Naive thymus-derived CD8-positive, alpha-beta T cell (primary cell): ENCODE measurements around the gene LHX3. TPM values are rescaled to one million over a fixed set of nuclear protein-coding genes. Genes with fewer than 3 reads are reported as not detected.
"Not testable (repeated sequence)": the region's sequence is repeated elsewhere in the genome, so short reads cannot be mapped to it uniquely, and the experiment has no call there.

Experiments used
- ATAC-seq, 2 donors: fragments of 150-1000 bp; cut with Tn5 transposase in 1 of 2; sonication (Bioruptor Pico), chemical (Tn5 transposase) in 1 of 2; 1 replicate in 1 of 2; 2 replicates in 1 of 2; pipeline ENCODE4 v1.10.0; 2021; ENCODE audit warnings: mild to moderate bottlenecking in 2 of 2, moderate library complexity in 2 of 2
- POLR2A ChIA-PET: fragments of 350-600 bp; sonication (Branson Sonifier 250); formaldehyde crosslinking; loops from one replicate; lab custom pipeline; 2021; ENCODE audit warnings: antibody characterized with exemption; lab: Charles Lee
- DNase-seq, 10 donors: peaks; one replicate each; pipeline versions ENCODE4 v3.0.0 to v3.0.0-alpha.2; 2020 to 2022
- H3K27ac Mint-ChIP-seq, 10 donors: one replicate each; pipeline ENCODE4 v1.8.0; 2020 to 2022; ENCODE audit warnings: mild to moderate bottlenecking in 10 of 10, mixed read lengths in 10 of 10, moderate library complexity in 4 of 10, inconsistent platforms in 1 of 10
- H3K27me3 Mint-ChIP-seq, 5 donors: one replicate each; pipeline ENCODE4 v1.8.0; 2021 to 2022; ENCODE audit warnings: mixed read lengths in 5 of 5
- H3K36me3 Mint-ChIP-seq, 3 donors: one replicate each; pipeline ENCODE4 v1.8.0; 2020 to 2022; ENCODE audit warnings: mixed read lengths in 3 of 3, mild to moderate bottlenecking in 2 of 3, inconsistent platforms in 1 of 3
- H3K4me1 Mint-ChIP-seq, 4 donors: one replicate each; pipeline ENCODE4 v1.8.0; 2021 to 2022; ENCODE audit warnings: mixed read lengths in 4 of 4
- H3K4me3 Mint-ChIP-seq, 10 donors: one replicate each; pipeline ENCODE4 v1.8.0; 2020 to 2022; ENCODE audit warnings: mild to moderate bottlenecking in 10 of 10, mixed read lengths in 10 of 10, moderate library complexity in 6 of 10, inconsistent platforms in 1 of 10
- H3K9me3 Mint-ChIP-seq, 9 donors: one replicate each; pipeline ENCODE4 v1.8.0; 2020 to 2022; ENCODE audit warnings: mixed read lengths in 9 of 9, mild to moderate bottlenecking in 3 of 9, inconsistent platforms in 1 of 9, moderate library complexity in 1 of 9
- polyA plus RNA-seq, 3 donors: library from polyadenylated mRNA; unstranded; fragments of 300-500 nt; fragmentation: Illumina TruSeq; gene quantifications; one replicate each; pipeline ENCODE4 v1.2.3, GENCODE V29; 2021
- total RNA-seq, 8 experiments: library from RNA in 2 of 8; stranded (reverse) in 2 of 8; gene quantifications; one replicate each; pipeline ENCODE4 v1.2.3 and lab custom pipeline; 2021 to 2026

Gene LHX3
- total and polyA plus RNA-seq, 5 experiments from 2014 or later, result not detected

DNA sequence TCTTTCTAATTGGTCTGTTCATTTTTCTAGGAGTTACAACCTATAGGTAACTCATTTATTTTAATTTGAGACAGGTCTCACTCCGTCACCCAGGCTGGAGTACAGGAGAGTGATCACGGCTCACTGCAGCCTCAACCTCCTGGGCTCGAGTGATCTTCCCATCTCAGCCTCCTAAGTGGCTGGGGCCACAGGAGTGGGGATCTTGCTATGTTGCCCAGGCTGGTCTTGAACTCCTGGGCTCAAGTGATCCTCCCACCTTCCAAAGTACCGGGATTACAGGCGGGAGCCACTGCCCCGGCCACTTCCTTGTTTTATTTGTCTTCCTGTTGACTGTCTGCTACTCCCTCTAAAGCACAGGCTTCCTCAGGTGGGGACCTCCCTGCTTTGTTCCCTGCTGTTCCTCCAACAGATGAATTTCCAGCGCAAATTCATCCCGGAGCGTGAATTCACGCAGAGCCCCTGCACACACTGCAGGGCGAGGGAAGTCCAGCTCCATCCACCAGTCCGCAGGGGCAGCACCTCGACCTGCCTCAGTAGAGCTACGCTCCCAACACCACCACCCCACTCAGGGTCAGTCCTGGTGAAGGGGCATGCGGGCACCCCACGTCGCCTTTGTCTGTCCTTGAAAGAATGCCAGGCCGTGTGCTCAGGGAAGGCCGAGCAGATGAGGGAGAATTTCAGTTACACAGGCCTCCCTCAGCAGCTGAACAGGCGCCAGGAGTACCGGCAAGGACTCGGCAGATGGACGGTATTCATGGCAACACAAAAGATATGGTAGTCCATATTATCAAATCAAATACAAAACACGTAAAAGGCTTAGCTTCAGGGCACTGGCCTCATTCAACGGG lies 34.4 kb upstream of the LHX3 start:
- POLR2A ChIA-PET, result no interaction called here
- Mint-ChIP-seq H3K27ac (peak overlapping the region in 3 of 10 donors; percentile 27 to 70 (median 41)), H3K4me3 (peak overlapping the region in 1 of 10 donors; percentile 15), H3K4me1 (peaks cover 27 to 72% (median 55%) of the 10 kb centered on the region in 4 donors), H3K36me3 (peaks cover 0 to 17% (median 3%) of the 10 kb centered on the region in 3 donors), H3K9me3 (no peaks in the 10 kb centered on the region), H3K27me3 (no peaks in the 10 kb centered on the region)
- DNase-seq (no peak), ATAC-seq (no peak)

DNA sequence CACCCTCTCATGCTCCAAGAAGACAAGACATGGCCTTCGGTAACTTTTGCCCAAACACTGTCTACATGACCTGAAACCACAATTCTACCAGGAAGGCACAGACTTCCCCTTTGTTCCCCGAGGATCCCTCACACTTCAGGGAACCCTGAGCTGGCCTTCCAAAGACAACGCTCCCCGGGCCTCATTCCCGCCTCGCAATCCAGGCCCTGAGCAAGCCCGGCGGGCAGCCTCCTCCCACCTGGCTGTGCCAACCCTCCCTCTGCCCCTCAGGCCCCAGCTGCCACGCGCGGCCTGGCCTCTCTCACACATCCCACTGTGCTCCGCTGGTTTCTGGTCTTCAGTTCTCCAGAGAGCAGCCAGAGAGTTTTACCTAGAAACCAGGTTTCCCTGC lies 33.4 kb upstream of the LHX3 start:
- peak overlapping the region in 1 of 10 donors; percentile 32 for H3K4me3 Mint-ChIP-seq

DNA sequence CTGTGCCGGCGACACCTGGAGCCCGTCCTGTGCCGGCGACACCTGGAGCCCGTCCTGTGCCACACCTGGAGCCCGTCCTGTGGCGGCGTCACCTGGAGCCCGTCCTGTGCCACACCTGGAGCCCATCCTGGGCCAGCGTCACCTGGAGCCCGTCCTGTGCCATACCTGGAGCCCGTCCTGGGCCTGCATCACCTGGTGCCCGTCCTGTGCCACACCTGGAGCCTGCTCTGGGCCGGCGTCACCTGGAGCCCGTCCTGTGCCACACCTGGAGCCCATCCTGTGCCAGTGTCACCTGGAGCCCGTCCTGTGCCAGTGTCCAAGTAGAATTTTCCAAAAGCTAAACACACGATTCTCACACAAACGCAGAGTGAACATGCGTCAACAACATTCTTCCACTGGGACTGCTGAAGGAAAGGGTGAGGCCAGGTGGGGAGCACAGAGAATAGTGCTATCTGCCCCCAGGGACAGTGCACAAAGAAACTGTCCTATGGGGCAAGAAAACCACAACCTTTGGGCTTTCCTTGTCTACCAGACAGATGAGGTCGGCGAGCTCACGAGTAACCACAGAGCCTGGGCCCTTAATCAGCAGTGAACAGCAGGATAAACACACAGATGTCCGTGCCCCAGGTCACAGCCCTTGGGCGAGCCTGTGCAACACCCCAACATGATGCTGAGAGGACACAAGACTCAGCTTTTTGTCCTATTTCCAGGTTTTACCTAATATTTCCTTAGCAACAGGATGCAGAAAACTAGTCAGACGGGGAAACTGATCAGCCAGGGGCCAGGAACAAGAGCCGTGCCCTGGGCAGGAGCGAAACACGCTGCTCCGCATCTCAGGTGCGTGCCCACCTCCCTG lies 32.8 kb upstream of the LHX3 start:
- H3K9me3 Mint-ChIP-seq, result no peaks in the 10 kb centered on the region
- ATAC-seq (no peak), DNase-seq (no peak)
- POLR2A ChIA-PET, result no interaction called here
- H3K27me3 Mint-ChIP-seq, result no peaks in the 10 kb centered on the region
- peak overlapping the region in 1 of 10 donors; percentile 32 for H3K4me3 Mint-ChIP-seq
- H3K4me1 Mint-ChIP-seq, result peaks cover 21 to 70% (median 53%) of the 10 kb centered on the region in 4 donors
- peaks cover 0 to 17% (median 3%) of the 10 kb centered on the region in 3 donors for H3K36me3 Mint-ChIP-seq
- peak overlapping the region in 1 of 10 donors; percentile 38 for H3K27ac Mint-ChIP-seq

More for the DNA sequence above, 33.4 kb upstream of the LHX3 start:
- POLR2A ChIA-PET, result no interaction called here
- Mint-ChIP-seq H3K27me3 (no peaks in the 10 kb centered on the region), H3K36me3 (peaks cover 0 to 17% (median 3%) of the 10 kb centered on the region in 3 donors), H3K27ac (no peak overlapping the region), H3K4me1 (peaks cover 23 to 72% (median 54%) of the 10 kb centered on the region in 4 donors), H3K9me3 (no peaks in the 10 kb centered on the region)
- ATAC-seq (no peak), DNase-seq (no peak)

DNA sequence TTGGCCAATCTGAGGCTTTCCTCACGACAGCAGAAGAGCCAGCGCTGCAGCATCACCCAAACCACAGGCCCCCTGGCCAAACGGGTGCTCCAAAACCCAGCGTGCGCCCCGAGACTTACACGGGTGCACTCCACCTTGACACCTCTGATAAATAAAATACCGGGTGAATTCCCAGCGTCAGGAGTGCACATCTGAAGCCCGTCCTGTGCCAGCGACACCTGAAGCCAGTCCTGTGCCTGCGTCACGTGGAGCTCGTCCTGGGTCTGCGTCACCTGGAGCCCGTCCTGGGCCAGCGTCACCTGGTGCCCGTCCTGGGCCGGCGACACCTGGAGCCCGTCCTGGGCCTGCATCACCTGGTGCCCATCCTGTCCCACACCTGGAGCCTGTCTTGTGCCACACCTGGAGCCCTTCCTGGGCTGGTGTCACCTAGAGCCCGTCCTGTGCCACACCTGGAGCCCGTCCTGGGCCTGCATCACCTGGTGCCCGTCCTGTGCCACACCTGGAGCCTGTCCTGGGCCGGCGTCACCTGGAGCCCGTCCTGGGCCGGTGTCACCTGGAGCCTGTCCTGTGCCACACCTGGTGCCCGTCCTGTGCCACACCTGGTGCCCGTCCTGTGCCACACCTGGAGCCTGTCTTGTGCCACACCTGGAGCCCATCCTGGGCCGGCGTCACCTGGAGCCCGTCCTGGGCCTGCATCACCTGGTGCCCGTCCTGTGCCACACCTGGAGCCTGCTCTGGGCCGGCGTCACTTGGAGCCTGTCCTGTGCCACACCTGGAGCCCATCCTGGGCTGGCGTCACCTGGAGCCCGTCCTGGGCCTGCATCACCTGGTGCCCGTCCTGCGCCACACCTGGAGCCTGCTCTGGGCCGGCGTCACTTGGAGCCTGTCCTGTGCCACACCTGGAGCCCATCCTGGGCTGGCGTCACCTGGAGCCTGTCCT lies 31.8 kb upstream of the LHX3 start:
- H3K27ac Mint-ChIP-seq, result peak overlapping the region in 1 of 10 donors; percentile 45
- H3K27me3 Mint-ChIP-seq, H3K4me3 Mint-ChIP-seq, POLR2A ChIA-PET, H3K9me3 Mint-ChIP-seq, ATAC-seq, DNase-seq: not testable (repeated sequence)
- peaks cover 0 to 17% (median 3%) of the 10 kb centered on the region in 3 donors for H3K36me3 Mint-ChIP-seq
- H3K4me1 Mint-ChIP-seq, result peaks cover 23 to 70% (median 53%) of the 10 kb centered on the region in 4 donors

DNA sequence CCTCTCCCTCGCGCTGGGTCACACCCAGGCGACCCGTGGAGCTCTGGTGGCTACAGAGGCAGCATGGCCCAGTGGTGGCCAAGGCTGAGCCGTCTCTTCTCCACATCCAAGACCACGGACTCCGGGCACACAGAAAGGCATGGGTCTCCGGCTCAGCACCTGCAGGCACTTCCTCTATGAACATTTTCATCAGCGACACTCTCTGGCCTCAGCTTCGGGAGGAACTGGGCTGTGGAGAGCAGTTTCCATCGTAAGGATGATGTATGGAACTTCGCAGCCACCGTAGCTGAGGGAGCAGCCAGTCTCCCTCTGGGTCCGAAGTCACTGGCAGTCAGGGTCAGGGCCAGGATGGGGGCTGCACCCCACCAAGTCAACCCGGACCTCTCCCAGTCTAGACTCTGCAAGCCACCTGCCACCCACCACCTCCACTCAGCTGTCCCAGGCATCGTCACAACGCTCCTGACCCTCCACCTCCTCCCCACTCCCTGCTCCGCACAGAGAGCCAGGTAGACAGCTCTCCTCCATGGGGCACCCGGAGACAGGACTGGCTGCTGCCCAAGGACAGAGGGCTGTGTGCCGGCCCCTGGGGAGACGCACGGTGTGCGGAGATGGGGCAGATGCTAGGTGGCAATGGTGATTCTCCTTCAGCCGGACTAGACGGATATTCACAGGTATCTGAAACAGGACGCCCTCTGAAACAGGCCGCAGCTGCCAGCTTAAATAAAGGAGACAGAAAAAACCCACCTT lies 31.0 kb upstream of the LHX3 start:
- no peaks in the 10 kb centered on the region for H3K27me3 Mint-ChIP-seq
- no peaks in the 10 kb centered on the region for H3K9me3 Mint-ChIP-seq
- no peak for ATAC-seq
- no peak overlapping the region for H3K4me3 Mint-ChIP-seq
- H3K4me1 Mint-ChIP-seq, result peaks cover 23 to 61% (median 52%) of the 10 kb centered on the region in 4 donors
- peaks cover 0 to 17% (median 3%) of the 10 kb centered on the region in 3 donors for H3K36me3 Mint-ChIP-seq
- POLR2A ChIA-PET, result no interaction called here
- DNase-seq, result no peak
- peak overlapping the region in 1 of 10 donors; percentile 45 for H3K27ac Mint-ChIP-seq

DNA sequence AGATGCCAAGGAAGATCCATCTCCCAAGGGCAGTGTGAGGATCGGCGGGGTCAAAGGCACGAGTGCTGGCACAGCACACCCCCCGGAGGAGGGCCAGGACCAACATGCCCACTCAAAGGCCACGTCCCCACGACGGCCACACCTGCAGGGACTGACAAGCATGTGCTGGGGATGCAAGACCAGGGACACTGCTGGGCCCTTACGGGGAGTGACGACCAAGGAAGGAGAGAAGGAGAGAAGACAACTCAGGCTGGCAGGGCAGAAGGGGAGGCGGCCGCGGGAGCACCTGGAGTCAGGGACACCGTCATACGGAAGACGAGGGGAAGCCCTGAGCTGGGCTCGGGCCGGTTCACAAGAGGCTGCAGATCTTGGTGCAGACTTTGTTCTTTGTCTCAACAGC lies 30.2 kb upstream of the LHX3 start:
- DNase-seq (no peak), ATAC-seq (no peak)
- Mint-ChIP-seq H3K9me3 (no peaks in the 10 kb centered on the region), H3K27me3 (no peaks in the 10 kb centered on the region), H3K4me1 (peaks cover 23 to 58% (median 52%) of the 10 kb centered on the region in 4 donors), H3K4me3 (no peak overlapping the region), H3K27ac (peak overlapping the region in 1 of 10 donors; percentile 83), H3K36me3 (peaks cover 0 to 18% (median 3%) of the 10 kb centered on the region in 3 donors)
- POLR2A ChIA-PET, result no interaction called here

DNA sequence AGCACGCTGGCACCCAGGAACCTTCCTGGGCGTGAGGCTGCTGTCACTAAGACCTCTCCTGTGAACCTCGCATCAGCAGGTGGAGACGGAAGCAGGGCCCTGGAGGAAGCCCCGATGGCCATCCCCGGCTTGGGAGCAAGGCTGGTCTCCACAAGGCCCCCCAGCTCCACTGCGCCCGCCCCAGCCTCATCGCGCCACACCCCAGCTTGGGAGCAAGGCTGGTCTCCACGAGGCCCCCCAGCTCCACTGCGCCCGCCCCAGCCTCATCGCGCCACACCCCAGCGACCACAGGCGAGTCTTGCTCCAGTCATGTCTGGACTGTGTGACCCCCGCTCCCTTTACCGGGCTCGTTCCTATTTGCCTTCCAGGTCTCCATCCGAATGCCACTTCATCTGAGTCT lies 29.7 kb upstream of the LHX3 start:
- Mint-ChIP-seq H3K27ac (peak overlapping the region in 2 of 10 donors; percentile 74 to 83), H3K9me3 (no peaks in the 10 kb centered on the region), H3K27me3 (no peaks in the 10 kb centered on the region), H3K4me3 (peak overlapping the region in 1 of 10 donors; percentile 7), H3K36me3 (peaks cover 0 to 18% (median 3%) of the 10 kb centered on the region in 3 donors), H3K4me1 (peaks cover 22 to 56% (median 49%) of the 10 kb centered on the region in 4 donors)
- ATAC-seq (no peak), DNase-seq (peak in 1 of 10 donors; percentile 21)
- POLR2A ChIA-PET, result no interaction called here

DNA sequence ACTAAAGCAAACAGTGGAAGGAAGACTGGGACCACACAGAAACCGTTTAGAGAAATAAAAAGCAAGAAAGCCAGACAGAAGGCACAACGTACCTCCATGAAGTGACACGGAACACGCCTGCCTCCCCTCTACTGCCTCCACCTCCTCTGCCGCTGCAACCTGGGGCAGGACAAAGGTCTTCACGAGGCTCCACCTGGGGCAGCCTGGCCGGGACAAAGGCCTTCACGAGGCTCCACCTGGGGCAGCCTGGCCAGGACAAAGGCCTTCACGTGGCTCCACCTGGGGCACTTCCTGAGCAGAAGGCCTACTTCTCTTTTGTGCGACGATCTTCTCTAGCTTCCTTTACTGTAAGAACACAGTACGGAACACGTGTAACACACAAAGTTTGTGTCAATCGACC lies 28.9 kb upstream of the LHX3 start:
- peak overlapping the region in 1 of 10 donors; percentile 22 for H3K4me3 Mint-ChIP-seq
- POLR2A ChIA-PET, result no interaction called here
- H3K27me3 Mint-ChIP-seq, result no peaks in the 10 kb centered on the region
- peak overlapping the region in 4 of 10 donors; percentile 21 to 89 (median 37) for H3K27ac Mint-ChIP-seq
- ATAC-seq, result no peak
- peaks cover 19 to 53% (median 43%) of the 10 kb centered on the region in 4 donors for H3K4me1 Mint-ChIP-seq
- H3K36me3 Mint-ChIP-seq, result peaks cover 0 to 18% (median 3%) of the 10 kb centered on the region in 3 donors
- no peak for DNase-seq
- H3K9me3 Mint-ChIP-seq, result no peaks in the 10 kb centered on the region

DNA sequence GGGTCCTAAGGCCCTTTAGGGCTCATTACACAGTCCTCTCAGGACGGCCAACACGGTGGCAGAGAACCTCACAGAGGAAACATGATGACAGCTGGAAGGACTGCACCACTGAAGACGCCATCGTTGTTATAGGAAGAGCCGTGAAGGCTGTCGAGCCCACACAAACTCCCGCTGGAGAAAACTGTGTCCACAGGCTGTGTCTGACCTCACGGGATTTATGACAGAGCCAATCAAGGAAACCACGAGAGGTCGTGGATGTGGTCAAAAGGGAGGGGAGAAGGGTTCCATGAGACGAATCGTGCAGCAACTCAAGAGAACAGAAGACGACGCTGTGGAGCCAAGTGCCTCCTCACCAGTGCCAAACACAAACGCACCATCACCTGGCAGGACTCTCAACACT lies 28.5 kb upstream of the LHX3 start:
- ATAC-seq (no peak), DNase-seq (no peak)
- H3K9me3 Mint-ChIP-seq, result no peaks in the 10 kb centered on the region
- peaks cover 21 to 54% (median 42%) of the 10 kb centered on the region in 4 donors for H3K4me1 Mint-ChIP-seq
- peak overlapping the region in 3 of 10 donors; percentile 34 to 89 (median 66) for H3K27ac Mint-ChIP-seq
- H3K36me3 Mint-ChIP-seq, result peaks cover 0 to 18% (median 3%) of the 10 kb centered on the region in 3 donors
- H3K27me3 Mint-ChIP-seq, result no peaks in the 10 kb centered on the region
- peak overlapping the region in 3 of 10 donors; percentile 4 to 41 (median 22) for H3K4me3 Mint-ChIP-seq
- POLR2A ChIA-PET, result interaction anchor here (0.7 kb wide), 1 partner anchor 41 kb away, joined by 4 read pairs; no protein-coding TSS in a partner anchor

DNA sequence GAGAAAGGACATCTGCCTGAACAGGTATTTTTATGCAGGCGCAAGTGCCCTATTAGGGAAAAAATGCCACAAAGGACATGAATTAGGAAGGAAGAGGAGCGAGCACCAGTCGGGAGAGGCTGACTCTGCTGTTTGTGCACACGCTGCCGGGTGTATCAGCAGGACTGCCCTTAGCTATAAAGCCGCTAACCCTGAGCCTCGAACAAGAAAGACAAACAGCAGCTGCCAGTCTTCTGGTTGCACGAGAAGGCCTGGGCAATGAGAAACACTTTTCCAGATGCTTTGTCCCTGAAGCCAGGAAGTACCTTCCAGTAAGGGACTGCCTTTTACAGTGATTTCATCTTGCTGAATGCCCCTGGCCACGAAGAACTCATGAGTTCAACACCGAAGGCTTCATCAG lies 28.0 kb upstream of the LHX3 start:
- H3K36me3 Mint-ChIP-seq, result peaks cover 0 to 18% (median 3%) of the 10 kb centered on the region in 3 donors
- POLR2A ChIA-PET, result interaction anchor here (0.7 kb wide), 1 partner anchor 41 kb away, joined by 4 read pairs; no protein-coding TSS in a partner anchor
- no peak for ATAC-seq
- peak overlapping the region in 1 of 10 donors; percentile 71 for H3K4me3 Mint-ChIP-seq
- H3K9me3 Mint-ChIP-seq, result no peaks in the 10 kb centered on the region
- H3K27ac Mint-ChIP-seq, result peak overlapping the region in 3 of 10 donors; percentile 52 to 89 (median 66)
- DNase-seq, result no peak
- no peaks in the 10 kb centered on the region for H3K27me3 Mint-ChIP-seq
- H3K4me1 Mint-ChIP-seq, result peaks cover 21 to 54% (median 42%) of the 10 kb centered on the region in 4 donors
